ENCODE results near the gene HSBP1.

The HSBP1 gene

DNA sequence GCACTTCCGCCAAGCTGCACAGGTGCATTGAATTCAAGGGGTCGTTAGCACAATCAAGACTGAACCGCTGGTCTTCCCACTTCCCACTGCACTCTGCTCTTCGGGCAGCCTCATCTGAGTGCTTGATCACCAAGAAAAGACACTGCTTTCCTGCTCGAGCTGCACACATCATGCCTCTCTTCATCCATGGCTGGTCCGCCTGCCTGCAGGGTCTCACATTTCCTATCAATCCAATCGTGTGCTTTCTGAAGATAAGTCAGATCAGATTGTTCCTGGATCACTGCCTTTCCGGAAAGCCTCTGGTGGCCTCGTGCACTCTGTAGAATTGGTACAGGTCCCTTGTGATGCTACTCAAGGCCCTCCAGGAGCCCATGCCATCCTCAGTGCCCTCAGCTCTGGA, 30.8 kb upstream of the HSBP1 start:
- TF ChIP-seq ISL1 (CRISPR knock-in tag; IDR thresholded peaks at IDR 0.05) (no peak), ZNF8 (CRISPR knock-in tag; IDR thresholded peaks at IDR 0.05) (no peak), ZNF70 (CRISPR knock-in tag; IDR thresholded peaks at IDR 0.05) (no peak), BACH2 (CRISPR knock-in tag; IDR thresholded peaks at IDR 0.05; ENCODE audit: borderline replicate concordance) (no peak)
- TF ChIP-seq, protein P1, sequence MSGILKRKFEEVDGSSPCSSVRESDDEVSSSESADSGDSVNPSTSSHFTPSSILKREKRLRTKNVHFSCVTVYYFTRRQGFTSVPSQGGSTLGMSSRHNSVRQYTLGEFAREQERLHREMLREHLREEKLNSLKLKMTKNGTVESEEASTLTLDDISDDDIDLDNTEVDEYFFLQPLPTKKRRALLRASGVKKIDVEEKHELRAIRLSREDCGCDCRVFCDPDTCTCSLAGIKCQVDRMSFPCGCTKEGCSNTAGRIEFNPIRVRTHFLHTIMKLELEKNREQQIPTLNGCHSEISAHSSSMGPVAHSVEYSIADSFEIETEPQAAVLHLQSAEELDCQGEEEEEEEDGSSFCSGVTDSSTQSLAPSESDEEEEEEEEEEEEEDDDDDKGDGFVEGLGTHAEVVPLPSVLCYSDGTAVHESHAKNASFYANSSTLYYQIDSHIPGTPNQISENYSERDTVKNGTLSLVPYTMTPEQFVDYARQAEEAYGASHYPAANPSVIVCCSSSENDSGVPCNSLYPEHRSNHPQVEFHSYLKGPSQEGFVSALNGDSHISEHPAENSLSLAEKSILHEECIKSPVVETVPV (CRISPR knock-in tag; IDR thresholded peaks at IDR 0.05): no peak
- no peak for ATAC-seq

DNA sequence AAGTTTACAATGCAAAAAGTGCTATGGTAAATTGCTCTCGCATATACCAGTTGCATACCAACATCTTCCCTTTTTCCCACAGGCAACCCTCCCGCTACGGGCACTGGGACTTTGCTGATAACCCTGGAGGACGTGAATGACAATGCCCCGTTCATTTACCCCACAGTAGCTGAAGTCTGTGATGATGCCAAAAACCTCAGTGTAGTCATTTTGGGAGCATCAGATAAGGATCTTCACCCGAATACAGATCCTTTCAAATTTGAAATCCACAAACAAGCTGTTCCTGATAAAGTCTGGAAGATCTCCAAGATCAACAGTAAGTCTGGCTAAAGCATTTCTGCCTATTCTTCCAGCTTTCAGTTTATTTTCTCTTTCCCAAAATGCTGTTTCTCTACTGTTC, 27.9 kb upstream of the HSBP1 start:
- 0 out of 3 replicates have a peak, but pooled peaks have one; percentile 30 for ATAC-seq
- TF ChIP-seq, protein P2, sequence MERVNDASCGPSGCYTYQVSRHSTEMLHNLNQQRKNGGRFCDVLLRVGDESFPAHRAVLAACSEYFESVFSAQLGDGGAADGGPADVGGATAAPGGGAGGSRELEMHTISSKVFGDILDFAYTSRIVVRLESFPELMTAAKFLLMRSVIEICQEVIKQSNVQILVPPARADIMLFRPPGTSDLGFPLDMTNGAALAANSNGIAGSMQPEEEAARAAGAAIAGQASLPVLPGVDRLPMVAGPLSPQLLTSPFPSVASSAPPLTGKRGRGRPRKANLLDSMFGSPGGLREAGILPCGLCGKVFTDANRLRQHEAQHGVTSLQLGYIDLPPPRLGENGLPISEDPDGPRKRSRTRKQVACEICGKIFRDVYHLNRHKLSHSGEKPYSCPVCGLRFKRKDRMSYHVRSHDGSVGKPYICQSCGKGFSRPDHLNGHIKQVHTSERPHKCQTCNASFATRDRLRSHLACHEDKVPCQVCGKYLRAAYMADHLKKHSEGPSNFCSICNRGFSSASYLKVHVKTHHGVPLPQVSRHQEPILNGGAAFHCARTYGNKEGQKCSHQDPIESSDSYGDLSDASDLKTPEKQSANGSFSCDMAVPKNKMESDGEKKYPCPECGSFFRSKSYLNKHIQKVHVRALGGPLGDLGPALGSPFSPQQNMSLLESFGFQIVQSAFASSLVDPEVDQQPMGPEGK (CRISPR knock-in tag; IDR thresholded peaks at IDR 0.05; ENCODE audit: borderline replicate concordance): no peak
- TF ChIP-seq ZFP3 (CRISPR knock-in tag; IDR thresholded peaks at IDR 0.05) (0 out of 2 replicates have a peak, but pooled peaks have one; percentile 20), ISL1 (CRISPR knock-in tag; IDR thresholded peaks at IDR 0.05) (no peak), PPARA (CRISPR knock-in tag; IDR thresholded peaks at IDR 0.05; ENCODE audit: borderline replicate concordance) (no peak)
- TF ChIP-seq, protein P1 (CRISPR knock-in tag; IDR thresholded peaks at IDR 0.05): no peak

DNA sequence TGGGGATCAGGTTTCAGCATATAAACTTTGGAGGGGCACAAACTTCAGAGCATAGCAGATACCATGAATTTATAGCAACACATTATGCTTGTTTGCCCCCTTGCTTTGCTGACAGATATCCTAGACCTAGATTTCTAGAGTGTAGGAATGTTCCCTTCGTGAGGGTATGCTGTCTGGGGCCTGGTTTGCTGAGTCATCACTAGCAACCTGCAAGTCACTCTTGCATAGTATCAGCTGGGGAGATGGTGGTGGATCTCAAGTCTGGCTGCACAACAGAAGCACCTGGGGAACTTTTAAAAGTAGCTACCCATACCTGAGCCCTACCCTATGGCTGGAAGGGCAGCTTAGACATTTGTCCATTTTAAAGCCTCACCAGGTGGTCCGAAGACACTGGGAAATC, 22.3 kb upstream of the HSBP1 start:
- ATAC-seq: no peak
- TF ChIP-seq ZNF565 (CRISPR knock-in tag; conservative IDR thresholded peaks at IDR 0.05; ENCODE audit: low read depth) (no peak), ESRRG (CRISPR knock-in tag; IDR thresholded peaks at IDR 0.05) (no peak), OSR1 (CRISPR knock-in tag; IDR thresholded peaks at IDR 0.05) (no peak), BACH2 (CRISPR knock-in tag; IDR thresholded peaks at IDR 0.05; ENCODE audit: borderline replicate concordance) (no peak), ZC3H10 (CRISPR knock-in tag; IDR thresholded peaks at IDR 0.05) (no peak), RARB (CRISPR knock-in tag; IDR thresholded peaks at IDR 0.05) (no peak), SNAI2 (CRISPR knock-in tag; IDR thresholded peaks at IDR 0.05) (no peak), TCF4 (CRISPR knock-in tag; IDR thresholded peaks at IDR 0.05; ENCODE audit: borderline replicate concordance) (no peak), ZNF70 (CRISPR knock-in tag; IDR thresholded peaks at IDR 0.05) (no peak), ISL1 (CRISPR knock-in tag; IDR thresholded peaks at IDR 0.05) (no peak), PPARA (CRISPR knock-in tag; IDR thresholded peaks at IDR 0.05; ENCODE audit: borderline replicate concordance) (no peak)
- TF ChIP-seq, protein P2 (CRISPR knock-in tag; IDR thresholded peaks at IDR 0.05; ENCODE audit: borderline replicate concordance): no peak
- TF ChIP-seq, protein P3, sequence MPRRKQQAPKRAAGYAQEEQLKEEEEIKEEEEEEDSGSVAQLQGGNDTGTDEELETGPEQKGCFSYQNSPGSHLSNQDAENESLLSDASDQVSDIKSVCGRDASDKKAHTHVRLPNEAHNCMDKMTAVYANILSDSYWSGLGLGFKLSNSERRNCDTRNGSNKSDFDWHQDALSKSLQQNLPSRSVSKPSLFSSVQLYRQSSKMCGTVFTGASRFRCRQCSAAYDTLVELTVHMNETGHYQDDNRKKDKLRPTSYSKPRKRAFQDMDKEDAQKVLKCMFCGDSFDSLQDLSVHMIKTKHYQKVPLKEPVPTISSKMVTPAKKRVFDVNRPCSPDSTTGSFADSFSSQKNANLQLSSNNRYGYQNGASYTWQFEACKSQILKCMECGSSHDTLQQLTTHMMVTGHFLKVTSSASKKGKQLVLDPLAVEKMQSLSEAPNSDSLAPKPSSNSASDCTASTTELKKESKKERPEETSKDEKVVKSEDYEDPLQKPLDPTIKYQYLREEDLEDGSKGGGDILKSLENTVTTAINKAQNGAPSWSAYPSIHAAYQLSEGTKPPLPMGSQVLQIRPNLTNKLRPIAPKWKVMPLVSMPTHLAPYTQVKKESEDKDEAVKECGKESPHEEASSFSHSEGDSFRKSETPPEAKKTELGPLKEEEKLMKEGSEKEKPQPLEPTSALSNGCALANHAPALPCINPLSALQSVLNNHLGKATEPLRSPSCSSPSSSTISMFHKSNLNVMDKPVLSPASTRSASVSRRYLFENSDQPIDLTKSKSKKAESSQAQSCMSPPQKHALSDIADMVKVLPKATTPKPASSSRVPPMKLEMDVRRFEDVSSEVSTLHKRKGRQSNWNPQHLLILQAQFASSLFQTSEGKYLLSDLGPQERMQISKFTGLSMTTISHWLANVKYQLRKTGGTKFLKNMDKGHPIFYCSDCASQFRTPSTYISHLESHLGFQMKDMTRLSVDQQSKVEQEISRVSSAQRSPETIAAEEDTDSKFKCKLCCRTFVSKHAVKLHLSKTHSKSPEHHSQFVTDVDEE (CRISPR knock-in tag; IDR thresholded peaks at IDR 0.05): no peak

DNA sequence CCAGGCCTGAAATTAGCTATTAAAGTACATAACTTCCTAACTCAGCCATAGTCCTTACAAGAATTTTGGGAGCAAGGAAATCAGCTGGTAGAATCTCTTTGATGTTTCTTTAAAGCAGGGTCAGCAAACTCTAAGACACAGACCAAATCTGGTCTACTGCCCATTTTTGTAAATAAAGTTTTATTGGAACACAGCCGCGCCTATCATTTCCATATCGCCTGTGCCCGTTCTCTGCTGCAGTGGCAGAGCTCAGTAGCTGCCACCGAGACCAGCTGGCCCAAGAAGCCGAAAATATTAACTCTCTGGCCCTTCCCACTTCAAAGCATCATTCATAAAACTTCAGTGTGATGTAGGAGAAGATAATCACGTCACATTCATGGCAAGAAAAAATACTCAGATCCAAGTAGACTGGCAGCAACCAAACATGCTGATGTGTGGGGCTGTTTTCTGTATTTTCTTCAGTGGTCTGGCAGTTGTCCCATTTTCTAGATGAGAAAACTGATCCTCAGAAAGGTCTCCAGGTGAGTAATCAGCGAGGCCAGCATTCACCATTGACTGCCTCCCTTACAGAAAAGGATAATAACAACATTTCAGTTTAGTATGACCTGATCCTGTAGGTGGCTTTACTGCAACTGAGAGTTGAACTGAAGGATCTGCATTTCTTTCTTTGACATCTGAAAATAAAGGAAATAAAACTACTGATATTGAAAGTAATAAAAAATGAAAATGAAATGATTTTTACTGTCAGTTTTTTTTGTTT, 18.0 kb upstream of the HSBP1 start:
- no peak for ATAC-seq
- TF ChIP-seq ZFP3 (CRISPR knock-in tag; IDR thresholded peaks at IDR 0.05): no peak
- TF ChIP-seq BACH2 (CRISPR knock-in tag; IDR thresholded peaks at IDR 0.05; ENCODE audit: borderline replicate concordance): no peak
- TF ChIP-seq TOX (CRISPR knock-in tag; IDR thresholded peaks at IDR 0.05; ENCODE audit: borderline replicate concordance): no peak
- TF ChIP-seq ZNF8 (CRISPR knock-in tag; IDR thresholded peaks at IDR 0.05): no peak
- TF ChIP-seq SNAI2 (CRISPR knock-in tag; IDR thresholded peaks at IDR 0.05): no peak
- TF ChIP-seq ZFP30 (CRISPR knock-in tag; IDR thresholded peaks at IDR 0.05): no peak
- TF ChIP-seq, protein P2 (CRISPR knock-in tag; IDR thresholded peaks at IDR 0.05; ENCODE audit: borderline replicate concordance): no peak
- no peak for TF ChIP-seq ZNF565 (CRISPR knock-in tag; conservative IDR thresholded peaks at IDR 0.05; ENCODE audit: low read depth)
- TF ChIP-seq, protein P1 (CRISPR knock-in tag; IDR thresholded peaks at IDR 0.05): no peak
- TF ChIP-seq CSDC2 (CRISPR knock-in tag; IDR thresholded peaks at IDR 0.05): no peak
- TF ChIP-seq ZNF70 (CRISPR knock-in tag; IDR thresholded peaks at IDR 0.05): no peak

Measured in SK-N-SH treated with all-trans-retinoic acid at 6 μM for 48 hours (cell line).